H9 (cell line): Measurements from ENCODE around the gene FLT1. TPM values are rescaled to one million over a fixed set of nuclear protein-coding genes. Genes with fewer than 3 reads are reported as not detected.

Source experiments
- DNase-seq: peaks from one replicate; pipeline ENCODE4 v3.0.0-alpha.2; 2017
- H2AFZ ChIP-seq: one replicate; pipeline ENCODE4 v1.6.1; 2013; ENCODE audit warnings: mild to moderate bottlenecking, low read length, control low read depth, moderate library complexity
- H2AK5ac ChIP-seq: 2 replicates; pipeline ENCODE4 v1.6.1; 2013; ENCODE audit warnings: low read length, control low read depth, mixed read lengths; ENCODE audit not compliant: insufficient read length
- H2BK120ac ChIP-seq: one replicate; pipeline ENCODE4 v1.6.1; 2013; ENCODE audit warnings: low read depth, mild to moderate bottlenecking, low read length, control low read depth, inconsistent platforms; ENCODE audit not compliant: poor library complexity, severe bottlenecking
- H2BK12ac ChIP-seq: 2 replicates; pipeline ENCODE4 v1.6.1; 2013; ENCODE audit warnings: low read length, control low read depth, mixed read lengths, low read depth; ENCODE audit not compliant: insufficient read length
- H2BK15ac ChIP-seq: 2 replicates; pipeline ENCODE4 v1.6.1; 2013; ENCODE audit warnings: low read depth, low read length, control low read depth
- H2BK20ac ChIP-seq: one replicate; pipeline ENCODE4 v1.6.1; 2013; ENCODE audit warnings: low read depth, mild to moderate bottlenecking, low read length, control low read depth, inconsistent platforms; ENCODE audit not compliant: poor library complexity, severe bottlenecking
- H2BK5ac ChIP-seq: 2 replicates; pipeline ENCODE4 v1.6.1; 2013; ENCODE audit warnings: low read length, control low read depth, mixed read lengths; ENCODE audit not compliant: insufficient read length
- H3K14ac ChIP-seq: 2 replicates; pipeline ENCODE4 v1.6.1; 2013; ENCODE audit warnings: low read length, control low read depth; ENCODE audit not compliant: insufficient read depth
- H3K18ac ChIP-seq: 2 replicates; pipeline ENCODE4 v1.6.1; 2013; ENCODE audit warnings: low read depth, mild to moderate bottlenecking, mixed read lengths, low read length, control low read depth; ENCODE audit not compliant: insufficient read length
- H3K23ac ChIP-seq: 2 replicates; pipeline ENCODE4 v1.6.1; 2013; ENCODE audit warnings: low read length, control low read depth, mixed read lengths, low read depth; ENCODE audit not compliant: insufficient read length
- H3K23me2 ChIP-seq: 2 replicates; pipeline ENCODE4 v1.6.1; 2013; ENCODE audit warnings: low read depth, mild to moderate bottlenecking, mixed read lengths, low read length, control low read depth; ENCODE audit not compliant: insufficient read length, poor library complexity, severe bottlenecking
- H3K27ac ChIP-seq: 2 replicates; pipeline ENCODE4 v1.5.1; 2013; ENCODE audit warnings: low read length, control low read depth, mixed read lengths, low read depth; ENCODE audit not compliant: insufficient read length
- H3K27me3 ChIP-seq: 2 replicates; pipeline ENCODE4 v1.6.1; 2013; ENCODE audit warnings: low read length, control low read depth, inconsistent platforms; ENCODE audit not compliant: insufficient read depth
- H3K4ac ChIP-seq: 2 replicates; pipeline ENCODE4 v1.6.1; 2013; ENCODE audit warnings: low read depth, mild to moderate bottlenecking, control low read depth, inconsistent platforms, low read length, moderate library complexity
- H3K4me1 ChIP-seq: 2 replicates; pipeline ENCODE4 v1.6.1; 2013; ENCODE audit warnings: low read length, control low read depth, inconsistent platforms; ENCODE audit not compliant: insufficient read depth
- H3K4me2 ChIP-seq: 2 replicates; pipeline ENCODE4 v1.6.1; 2013; ENCODE audit warnings: low read length, control low read depth, mixed read lengths; ENCODE audit not compliant: insufficient read length, insufficient read depth
- H3K56ac ChIP-seq: 2 replicates; pipeline ENCODE4 v1.6.1; 2013; ENCODE audit warnings: low read depth, mild to moderate bottlenecking, mixed read lengths, low read length, control low read depth; ENCODE audit not compliant: insufficient read length
- H3K79me1 ChIP-seq: 2 replicates; pipeline ENCODE4 v1.6.1; 2013; ENCODE audit warnings: low read depth, mild to moderate bottlenecking, moderate library complexity, low read length, control low read depth, inconsistent platforms; ENCODE audit not compliant: insufficient read depth, poor library complexity, severe bottlenecking
- H3K79me2 ChIP-seq: 2 replicates; pipeline ENCODE4 v1.6.1; 2013; ENCODE audit warnings: low read length, control low read depth, inconsistent platforms; ENCODE audit not compliant: insufficient read depth
- H3K9ac ChIP-seq: 2 replicates; pipeline ENCODE4 v1.6.1; 2013; ENCODE audit warnings: low read length, control low read depth, mixed read lengths; ENCODE audit not compliant: insufficient read length; ENCODE audit errors: extremely low read depth
- H3K9me3 ChIP-seq: one replicate; pipeline ENCODE4 v1.6.1; 2013; ENCODE audit warnings: low read depth, low read length, inconsistent platforms; ENCODE audit not compliant: control insufficient read depth
- H3T11ph ChIP-seq: one replicate; pipeline ENCODE4 v1.6.1; 2013; ENCODE audit warnings: mild to moderate bottlenecking, low read length, control low read depth, inconsistent platforms
- H4K20me1 ChIP-seq: one replicate; pipeline ENCODE4 v1.6.1; 2013; ENCODE audit not compliant: control insufficient read depth, insufficient read length, insufficient read depth
- H4K5ac ChIP-seq: 2 replicates; pipeline ENCODE4 v1.6.1; 2013; ENCODE audit warnings: low read depth, mild to moderate bottlenecking, mixed read lengths, low read length, control low read depth; ENCODE audit not compliant: insufficient read length
- H4K8ac ChIP-seq: replicated peaks from 2 replicates; pipeline ENCODE4 v1.6.1; 2013; ENCODE audit warnings: low read length, control low read depth, mixed read lengths, low read depth; ENCODE audit not compliant: insufficient read length
- H4K91ac ChIP-seq: 2 replicates; pipeline ENCODE4 v1.6.1; 2013; ENCODE audit warnings: low read depth, mild to moderate bottlenecking, moderate library complexity, mixed read lengths, low read length, control low read depth; ENCODE audit not compliant: insufficient read length
- H3K27ac Mint-ChIP-seq, 3 experiments: 2 replicates in 2 of 3; 3 replicates in 1 of 3; pipeline ENCODE4 v1.8.0; 2020 to 2021; ENCODE audit warnings: mixed read lengths in 3 of 3, mild to moderate bottlenecking in 1 of 3, moderate library complexity in 1 of 3
- H3K27me3 Mint-ChIP-seq: 2 replicates; pipeline ENCODE4 v1.8.0; 2021; ENCODE audit warnings: low read depth, mild to moderate bottlenecking, moderate library complexity, mixed read lengths
- H3K36me3 Mint-ChIP-seq, 3 experiments: 2 replicates in 2 of 3; 3 replicates in 1 of 3; pipeline ENCODE4 v1.8.0; 2020 to 2021; ENCODE audit warnings: low read depth in 3 of 3, mixed read lengths in 3 of 3; ENCODE audit not compliant: insufficient read depth in 1 of 3
- H3K4me1 Mint-ChIP-seq, 2 experiments: 2 replicates each; pipeline ENCODE4 v1.8.0; 2020; ENCODE audit warnings: mixed read lengths in 2 of 2
- H3K4me3 Mint-ChIP-seq, 2 experiments: 2 replicates in 1 of 2; 3 replicates in 1 of 2; pipeline ENCODE4 v1.8.0; 2020 to 2021; ENCODE audit warnings: mild to moderate bottlenecking in 2 of 2, mixed read lengths in 2 of 2, moderate library complexity in 1 of 2
- H3K9me3 Mint-ChIP-seq, 2 experiments: 2 replicates in 1 of 2; 3 replicates in 1 of 2; pipeline ENCODE4 v1.8.0; 2020; ENCODE audit warnings: mild to moderate bottlenecking in 2 of 2, mixed read lengths in 2 of 2, moderate library complexity in 1 of 2
- WGBS: extraction: QIAGEN DNeasy Blood & Tissue Kit; methylation state at CpG from one replicate; pipeline ENCODE4 v1.1.7; 2013; ENCODE audit warnings: missing lambda C conversion rate, low lambda C conversion rate, mixed read lengths; ENCODE audit not compliant: insufficient read length; ENCODE audit errors: extremely low coverage; 5-methylcytosine and 5-hydroxymethylcytosine counted together
- total RNA-seq: library from RNA; stranded (reverse); gene quantifications from 2 replicates; pipeline ENCODE4 v1.2.1, GENCODE V29; 2021
- TF ChIP-seq, protein P1 (sequence below): fragments of 200-600 bp; sonication (generic); conservative IDR thresholded peaks from 3 replicates; pipeline ENCODE4 v1.8.0; 2021; ENCODE audit warnings: antibody characterized with exemption, mild to moderate bottlenecking

The FLT1 gene
- total RNA-seq, 1 experiment from 2014 or later, result 84.1 TPM

DNA sequence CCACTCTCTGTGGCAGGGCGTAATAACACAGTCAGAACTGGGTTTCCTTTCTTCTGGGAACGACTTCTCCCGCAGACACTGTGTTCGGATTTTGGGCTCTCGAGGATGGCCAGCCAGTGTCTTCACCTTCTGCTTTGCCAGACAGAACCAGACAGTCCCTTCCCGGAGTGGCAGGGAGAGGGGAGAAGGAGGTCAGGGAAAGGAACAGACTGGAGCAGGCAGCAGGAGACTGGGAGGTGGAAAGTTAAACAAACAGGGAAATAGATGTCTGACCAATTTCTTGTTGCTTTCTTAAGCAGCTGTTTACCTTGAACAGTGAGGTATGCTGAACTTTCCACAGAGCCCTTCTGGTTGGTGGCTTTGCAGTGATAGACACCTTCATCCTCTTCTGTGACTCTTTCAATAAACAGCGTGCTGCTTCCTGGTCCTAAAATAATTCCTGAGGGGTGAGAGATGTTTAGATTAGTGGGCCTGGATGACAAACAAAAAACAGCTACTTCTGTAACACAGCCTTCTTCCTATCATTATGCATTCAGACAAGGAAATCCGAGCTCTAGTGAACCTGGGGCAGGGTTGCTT, 137.6 kb downstream of the FLT1 start:
- peak overlapping the region; percentile 36 for H2BK120ac ChIP-seq
- no peak overlapping the region for H3K18ac ChIP-seq
- H3K23me2 ChIP-seq, result no peaks in the 10 kb centered on the region
- no peaks in the 10 kb centered on the region for H3K27me3 ChIP-seq
- H2BK5ac ChIP-seq, result no peak overlapping the region
- Mint-ChIP-seq H3K4me1 (peaks cover 27 to 30% of the 10 kb centered on the region in 2 experiments), H3K4me3 (no peak overlapping the region; a peak in 1 of 5 replicates), H3K27ac (peak overlapping the region; percentile 46 to 74 (median 57); a peak in 5 of 7 replicates), H3K27me3 (no peaks in the 10 kb centered on the region), H3K36me3 (peaks cover 0 to 10% (median 0%) of the 10 kb centered on the region in 3 experiments; a peak in 4 of 7 replicates), H3K9me3 (no peaks in the 10 kb centered on the region)
- H3K4me2 ChIP-seq, result no peak overlapping the region
- no peak overlapping the region for H3T11ph ChIP-seq
- H3K9me3 ChIP-seq, result no peaks in the 10 kb centered on the region
- H2BK12ac ChIP-seq, result peak overlapping the region; percentile 95
- no peaks in the 10 kb centered on the region for H3K79me1 ChIP-seq
- H2BK20ac ChIP-seq, result no peak overlapping the region
- no peak overlapping the region for H2AFZ ChIP-seq
- TF ChIP-seq, protein P1, sequence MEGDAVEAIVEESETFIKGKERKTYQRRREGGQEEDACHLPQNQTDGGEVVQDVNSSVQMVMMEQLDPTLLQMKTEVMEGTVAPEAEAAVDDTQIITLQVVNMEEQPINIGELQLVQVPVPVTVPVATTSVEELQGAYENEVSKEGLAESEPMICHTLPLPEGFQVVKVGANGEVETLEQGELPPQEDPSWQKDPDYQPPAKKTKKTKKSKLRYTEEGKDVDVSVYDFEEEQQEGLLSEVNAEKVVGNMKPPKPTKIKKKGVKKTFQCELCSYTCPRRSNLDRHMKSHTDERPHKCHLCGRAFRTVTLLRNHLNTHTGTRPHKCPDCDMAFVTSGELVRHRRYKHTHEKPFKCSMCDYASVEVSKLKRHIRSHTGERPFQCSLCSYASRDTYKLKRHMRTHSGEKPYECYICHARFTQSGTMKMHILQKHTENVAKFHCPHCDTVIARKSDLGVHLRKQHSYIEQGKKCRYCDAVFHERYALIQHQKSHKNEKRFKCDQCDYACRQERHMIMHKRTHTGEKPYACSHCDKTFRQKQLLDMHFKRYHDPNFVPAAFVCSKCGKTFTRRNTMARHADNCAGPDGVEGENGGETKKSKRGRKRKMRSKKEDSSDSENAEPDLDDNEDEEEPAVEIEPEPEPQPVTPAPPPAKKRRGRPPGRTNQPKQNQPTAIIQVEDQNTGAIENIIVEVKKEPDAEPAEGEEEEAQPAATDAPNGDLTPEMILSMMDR, result no peak
- no peak overlapping the region for H2BK15ac ChIP-seq
- 0 out of 2 replicates have a peak overlapping the region, but pooled peaks have one; percentile 65 for H3K14ac ChIP-seq
- no peak overlapping the region for H3K56ac ChIP-seq
- H4K91ac ChIP-seq, result no peak overlapping the region
- H4K5ac ChIP-seq, result no peak overlapping the region
- no peaks in the 10 kb centered on the region for H3K79me2 ChIP-seq
- H3K27ac ChIP-seq, result no peak overlapping the region
- no peak overlapping the region for H3K9ac ChIP-seq
- H3K23ac ChIP-seq, result no peak overlapping the region
- peaks cover 8% of the 10 kb centered on the region; the same call in 1 of the 2 replicates for H3K4me1 ChIP-seq
- no CpG with 5 or more reads among the region's 8 CpGs for WGBS
- DNase-seq, result no peak
- no peak overlapping the region for H4K8ac ChIP-seq
- no peak overlapping the region; the same call in 1 of the 2 replicates for H3K4ac ChIP-seq
- peak overlapping the region; percentile 15 for H2AK5ac ChIP-seq
- H4K20me1 ChIP-seq, result no peaks in the 10 kb centered on the region
